ENCODE results near the gene TSEN2. TPM values are rescaled to one million over a fixed set of nuclear protein-coding genes. Genes with fewer than 3 reads are reported as not detected.

The TSEN2 gene
- total RNA-seq, 1 experiment from 2014 or later, result 22.0 TPM

- H4K5ac ChIP-seq (ENCODE audit: insufficient read length, low read depth, low read length), result no peak overlapping the region
- no peak overlapping the region for H3T11ph ChIP-seq (ENCODE audit: low read length)
- H4K91ac ChIP-seq (ENCODE audit: insufficient read length, low read depth, low read length), result no peak overlapping the region
- H3K4me1 ChIP-seq (ENCODE audit: insufficient read depth, low read length), result no peaks in the 10 kb centered on the region
- H3K36me3 Mint-ChIP-seq (ENCODE audit: insufficient read depth in 1 of 3, low read depth in 3 of 3), result no peaks in the 10 kb centered on the region
- H2BK15ac ChIP-seq (ENCODE audit: low read depth, low read length), result no peak overlapping the region
- no peak overlapping the region for H4K8ac ChIP-seq (replicated peaks; ENCODE audit: insufficient read length, low read depth, low read length)
- no peaks in the 10 kb centered on the region for H4K20me1 ChIP-seq (ENCODE audit: control insufficient read depth, insufficient read depth, insufficient read length)
- H2AFZ ChIP-seq (ENCODE audit: low read length), result no peak overlapping the region
- no peak for DNase-seq
- no peaks in the 10 kb centered on the region for H3K79me1 ChIP-seq (ENCODE audit: insufficient read depth, low read depth, low read length, poor library complexity, severe bottlenecking)
- H3K23me2 ChIP-seq (ENCODE audit: insufficient read length, low read depth, low read length, poor library complexity, severe bottlenecking), result no peaks in the 10 kb centered on the region
- H2BK120ac ChIP-seq (ENCODE audit: low read depth, low read length, poor library complexity, severe bottlenecking), result no peak overlapping the region
- H3K27ac Mint-ChIP-seq, result no peak overlapping the region
- H3K4ac ChIP-seq (ENCODE audit: low read depth, low read length), result no peak overlapping the region
- H2AK5ac ChIP-seq (ENCODE audit: insufficient read length, low read length), result no peak overlapping the region
- H3K9ac ChIP-seq (ENCODE audit: extremely low read depth, insufficient read length, low read length), result no peak overlapping the region
- no peak overlapping the region for H3K23ac ChIP-seq (ENCODE audit: insufficient read length, low read depth, low read length)
- H3K9me3 ChIP-seq (ENCODE audit: control insufficient read depth, low read depth, low read length), result no peaks in the 10 kb centered on the region
- no CpG with 5 or more reads among the region's 8 CpGs for WGBS (ENCODE audit: extremely low coverage, insufficient read length, low lambda C conversion rate)
- TF ChIP-seq CTCF (conservative IDR thresholded peaks at IDR 0.05), result no peak
- H3K9me3 Mint-ChIP-seq, result no peaks in the 10 kb centered on the region
- no peaks in the 10 kb centered on the region for H3K27me3 ChIP-seq (ENCODE audit: insufficient read depth, low read length)
- no peaks in the 10 kb centered on the region for H3K79me2 ChIP-seq (ENCODE audit: insufficient read depth, low read length)
- no peak overlapping the region for H3K27ac ChIP-seq (ENCODE audit: insufficient read length, low read depth, low read length)
- no peak overlapping the region for H3K18ac ChIP-seq (ENCODE audit: insufficient read length, low read depth, low read length)
- peaks cover 12% of the 10 kb centered on the region for H3K27me3 Mint-ChIP-seq (ENCODE audit: low read depth)
- no peak overlapping the region for H3K4me3 Mint-ChIP-seq
- peaks cover 11 to 14% of the 10 kb centered on the region in 2 experiments for H3K4me1 Mint-ChIP-seq
- no peak overlapping the region for H3K56ac ChIP-seq (ENCODE audit: insufficient read length, low read depth, low read length)
- H2BK20ac ChIP-seq (ENCODE audit: low read depth, low read length, poor library complexity, severe bottlenecking), result no peak overlapping the region
- H3K4me2 ChIP-seq (ENCODE audit: insufficient read depth, insufficient read length, low read length), result no peak overlapping the region
- no peak overlapping the region for H2BK12ac ChIP-seq (ENCODE audit: insufficient read length, low read depth, low read length)
- no peak overlapping the region for H3K14ac ChIP-seq (ENCODE audit: insufficient read depth, low read length)
- H2BK5ac ChIP-seq (ENCODE audit: insufficient read length, low read length), result no peak overlapping the region
These were observed 34.2 kb upstream of the TSEN2 start for GRCh38 chr3:12449889-12450682.

Data from H9 (cell line).